Panc1 (cell line): ENCODE results near the gene SHC4.

Experiments
- CTCF ChIP-seq: fragments of 450-650 bp; IDR thresholded peaks from 2 replicates; pipeline ENCODE4 v1.5.1; 2017; ENCODE audit warnings: mild to moderate bottlenecking
- POLR2AphosphoS5 ChIP-seq: IDR thresholded peaks from 2 replicates; pipeline ENCODE4 v1.6.1; 2012; ENCODE audit warnings: mild to moderate bottlenecking, low read depth, low read length, moderate library complexity
- TF ChIP-seq, protein P1 (sequence below), 2 experiments: IDR thresholded peaks; 2 replicates each; pipeline ENCODE4 v1.6.1; 2011 to 2012; ENCODE audit warnings: low read depth in 2 of 2, control low read depth in 1 of 2, low read length in 1 of 2, mild to moderate bottlenecking in 1 of 2, moderate library complexity in 1 of 2; ENCODE audit not compliant: insufficient read depth in 1 of 2

DNA sequence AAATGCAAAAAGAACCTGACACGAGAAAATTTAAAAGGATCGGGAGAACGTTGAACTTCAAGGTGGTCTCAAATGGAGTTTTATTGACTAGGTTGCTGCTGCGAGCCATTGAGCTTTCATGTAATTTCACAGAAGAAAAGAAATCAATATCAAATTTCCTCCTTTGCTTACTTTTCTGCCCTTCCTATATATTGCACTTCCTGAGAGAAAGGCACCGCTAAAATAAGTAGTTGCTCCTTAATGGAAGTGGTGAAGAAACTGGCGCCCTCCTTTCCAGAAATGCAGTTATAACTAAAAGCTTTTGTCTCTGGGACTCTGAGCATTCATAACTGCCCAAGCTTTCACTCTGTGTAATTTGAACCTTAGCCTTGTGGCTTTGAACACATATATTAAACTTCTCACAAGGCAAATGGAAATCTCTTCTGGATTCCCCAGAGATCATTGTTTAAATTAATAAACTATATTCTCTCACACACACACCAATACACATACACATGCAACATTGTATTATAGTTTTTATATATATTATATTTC is 72.4 kb downstream of the SHC4 start:
- TF ChIP-seq CTCF, result no peak
- no peak for TF ChIP-seq POLR2AphosphoS5
- TF ChIP-seq, protein P1, sequence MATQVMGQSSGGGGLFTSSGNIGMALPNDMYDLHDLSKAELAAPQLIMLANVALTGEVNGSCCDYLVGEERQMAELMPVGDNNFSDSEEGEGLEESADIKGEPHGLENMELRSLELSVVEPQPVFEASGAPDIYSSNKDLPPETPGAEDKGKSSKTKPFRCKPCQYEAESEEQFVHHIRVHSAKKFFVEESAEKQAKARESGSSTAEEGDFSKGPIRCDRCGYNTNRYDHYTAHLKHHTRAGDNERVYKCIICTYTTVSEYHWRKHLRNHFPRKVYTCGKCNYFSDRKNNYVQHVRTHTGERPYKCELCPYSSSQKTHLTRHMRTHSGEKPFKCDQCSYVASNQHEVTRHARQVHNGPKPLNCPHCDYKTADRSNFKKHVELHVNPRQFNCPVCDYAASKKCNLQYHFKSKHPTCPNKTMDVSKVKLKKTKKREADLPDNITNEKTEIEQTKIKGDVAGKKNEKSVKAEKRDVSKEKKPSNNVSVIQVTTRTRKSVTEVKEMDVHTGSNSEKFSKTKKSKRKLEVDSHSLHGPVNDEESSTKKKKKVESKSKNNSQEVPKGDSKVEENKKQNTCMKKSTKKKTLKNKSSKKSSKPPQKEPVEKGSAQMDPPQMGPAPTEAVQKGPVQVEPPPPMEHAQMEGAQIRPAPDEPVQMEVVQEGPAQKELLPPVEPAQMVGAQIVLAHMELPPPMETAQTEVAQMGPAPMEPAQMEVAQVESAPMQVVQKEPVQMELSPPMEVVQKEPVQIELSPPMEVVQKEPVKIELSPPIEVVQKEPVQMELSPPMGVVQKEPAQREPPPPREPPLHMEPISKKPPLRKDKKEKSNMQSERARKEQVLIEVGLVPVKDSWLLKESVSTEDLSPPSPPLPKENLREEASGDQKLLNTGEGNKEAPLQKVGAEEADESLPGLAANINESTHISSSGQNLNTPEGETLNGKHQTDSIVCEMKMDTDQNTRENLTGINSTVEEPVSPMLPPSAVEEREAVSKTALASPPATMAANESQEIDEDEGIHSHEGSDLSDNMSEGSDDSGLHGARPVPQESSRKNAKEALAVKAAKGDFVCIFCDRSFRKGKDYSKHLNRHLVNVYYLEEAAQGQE (IDR thresholded peaks at IDR 0.05; ENCODE audit: insufficient read depth in 1 of 2, low read depth in 2 of 2, low read length in 1 of 2), result no peak
